H1 (cell line): ENCODE data around the gene CRYGB. TPM values are rescaled to one million over a fixed set of nuclear protein-coding genes. Genes with fewer than 3 reads are reported as not detected.
A peak's percentile ranks its signal among the peaks of the same experiment; 100 is the strongest.

ENCODE experiments used
- CTCF ChIA-PET: fragments of 300-600 bp; sonication (Branson Sonifier 250); formaldehyde crosslinking; loops from one replicate; lab custom pipeline; 2021; ENCODE audit not compliant: partially characterized antibody; lab: Charles Lee
- POLR2A ChIA-PET: fragments of 300-600 bp; sonication (Branson Sonifier 250); formaldehyde crosslinking; loops from one replicate; lab custom pipeline; 2021; ENCODE audit warnings: inconsistent platforms; ENCODE audit not compliant: partially characterized antibody; lab: Charles Lee
- DNase-seq, 2 experiments: peaks; one replicate each; pipeline versions ENCODE4 v3.0.0 to v3.0.0-alpha.2; 2010 to 2022; ENCODE audit warnings: low spot score in 2 of 2, low read depth in 1 of 2, mixed read lengths in 1 of 2
- FAIRE-seq: peaks from 2 replicates; lab custom pipeline; 2011; peaks lifted over from hg19 to GRCh38; lab: Jason Lieb, UNC
- H2AFZ ChIP-seq: 2 replicates; pipeline ENCODE4 v1.8.1; 2012; ENCODE audit warnings: low read length, inconsistent platforms
- H2AK5ac ChIP-seq: 2 replicates; pipeline ENCODE4 v1.6.1; 2013; ENCODE audit warnings: low read depth, low read length
- H2BK120ac ChIP-seq: replicated peaks from 2 replicates; pipeline ENCODE3; 2013; ENCODE audit warnings: low read depth, low read length, inconsistent platforms
- H2BK12ac ChIP-seq: 2 replicates; pipeline ENCODE4 v1.6.1; 2013; ENCODE audit warnings: low read depth, low read length
- H2BK15ac ChIP-seq: 2 replicates; pipeline ENCODE4 v1.6.1; 2013; ENCODE audit warnings: low read length
- H2BK20ac ChIP-seq: 2 replicates; pipeline ENCODE4 v1.6.1; 2013; ENCODE audit warnings: low read length
- H2BK5ac ChIP-seq: 2 replicates; pipeline ENCODE4 v1.6.1; 2013; ENCODE audit warnings: low read depth, low read length
- H3K14ac ChIP-seq: 2 replicates; pipeline ENCODE4 v1.6.1; 2013; ENCODE audit warnings: inconsistent platforms; ENCODE audit not compliant: insufficient read length
- H3K18ac ChIP-seq: 2 replicates; pipeline ENCODE4 v1.6.1; 2013; ENCODE audit warnings: low read length; ENCODE audit errors: extremely low read depth
- H3K23ac ChIP-seq: 2 replicates; pipeline ENCODE4 v1.6.1; 2013; ENCODE audit warnings: inconsistent platforms; ENCODE audit not compliant: insufficient read length
- H3K23me2 ChIP-seq: 2 replicates; pipeline ENCODE4 v1.6.1; 2013; ENCODE audit warnings: low read depth, low read length
- H3K27ac ChIP-seq: 2 replicates; pipeline ENCODE4 v1.6.1; 2011; ENCODE audit warnings: low read depth, low read length, inconsistent platforms
- H3K27me3 ChIP-seq, 4 experiments: replicated peaks in 1 of 4; 1 replicate in 1 of 4; 2 replicates in 3 of 4; pipeline versions ENCODE4 v1.6.1 to v1.8.1; 2011 to 2013; ENCODE audit warnings: low read length in 3 of 4, mild to moderate bottlenecking in 3 of 4, inconsistent platforms in 2 of 4, mixed read lengths in 2 of 4, moderate library complexity in 1 of 4; ENCODE audit not compliant: control insufficient read depth in 3 of 4, insufficient read depth in 3 of 4; ENCODE audit errors: extremely low read depth in 1 of 4
- H3K36me3 ChIP-seq, 4 experiments: 2 replicates each; pipeline versions ENCODE4 v1.6.1 to v1.8.1; 2011 to 2013; ENCODE audit warnings: mild to moderate bottlenecking in 4 of 4, low read length in 3 of 4, moderate library complexity in 2 of 4, control low read depth in 1 of 4, inconsistent platforms in 1 of 4; ENCODE audit not compliant: insufficient read depth in 4 of 4, control insufficient read depth in 2 of 4
- H3K4ac ChIP-seq: replicated peaks from 2 replicates; pipeline ENCODE3; 2013; ENCODE audit warnings: low read length, low read depth, mixed read lengths, inconsistent platforms; ENCODE audit not compliant: insufficient read length
- H3K4me1 ChIP-seq, 4 experiments: replicated peaks in 1 of 4; 1 replicate in 1 of 4; 2 replicates in 3 of 4; pipeline versions ENCODE4 v1.6.1 to v1.8.1; 2011 to 2013; ENCODE audit warnings: low read length in 3 of 4, inconsistent platforms in 2 of 4, mixed read lengths in 1 of 4; ENCODE audit not compliant: insufficient read depth in 4 of 4, control insufficient read depth in 3 of 4
- H3K4me2 ChIP-seq, 2 experiments: 2 replicates each; pipeline versions ENCODE4 v1.6.1 to v1.8.1; 2011 to 2013; ENCODE audit warnings: low read depth in 2 of 2, low read length in 2 of 2, control low read depth in 1 of 2, inconsistent platforms in 1 of 2, mild to moderate bottlenecking in 1 of 2; ENCODE audit not compliant: insufficient read depth in 1 of 2
- H3K4me3 ChIP-seq, 4 experiments: fragments of 200-600, 300-600 bp in 1 of 4; sonication (generic), shearing (Covaris generic), sonication (Bioruptor Twin) in 1 of 4; 2 replicates each; pipeline versions ENCODE4 v1.5.1 to v1.8.1; 2011 to 2016; ENCODE audit warnings: low read length in 4 of 4, low read depth in 3 of 4, control low read depth in 2 of 4, inconsistent platforms in 2 of 4, mild to moderate bottlenecking in 2 of 4, mixed read lengths in 1 of 4, moderate library complexity in 1 of 4; ENCODE audit not compliant: insufficient read depth in 2 of 4; ENCODE audit errors: extremely low read depth in 1 of 4
- H3K56ac ChIP-seq: replicated peaks from 2 replicates; pipeline ENCODE3; 2013; ENCODE audit warnings: low read depth, mild to moderate bottlenecking, mixed read lengths, low read length, inconsistent platforms; ENCODE audit not compliant: insufficient read length
- H3K79me1 ChIP-seq: 2 replicates; pipeline ENCODE4 v1.6.1; 2013; ENCODE audit warnings: low read depth, low read length, control low read depth
- H3K79me2 ChIP-seq, 2 experiments: 2 replicates each; pipeline versions ENCODE4 v1.6.1 to v1.8.1; 2012 to 2013; ENCODE audit warnings: low read length in 2 of 2, mild to moderate bottlenecking in 2 of 2, inconsistent platforms in 1 of 2; ENCODE audit not compliant: insufficient read depth in 2 of 2, control insufficient read depth in 1 of 2
- H3K9ac ChIP-seq, 4 experiments: replicated peaks in 1 of 4; 1 replicate in 1 of 4; 2 replicates in 3 of 4; pipeline versions ENCODE4 v1.6.1 to v1.8.1; 2011 to 2013; ENCODE audit warnings: low read depth in 3 of 4, low read length in 3 of 4, control low read depth in 2 of 4, mild to moderate bottlenecking in 2 of 4, moderate library complexity in 2 of 4, inconsistent platforms in 1 of 4; ENCODE audit errors: extremely low read depth in 1 of 4
- H3K9me3 ChIP-seq, 2 experiments: 2 replicates each; pipeline versions ENCODE4 v1.6.1 to v1.8.1; 2012 to 2013; ENCODE audit warnings: mild to moderate bottlenecking in 2 of 2, moderate library complexity in 2 of 2, control low read depth in 1 of 2, inconsistent platforms in 1 of 2, low read depth in 1 of 2, low read length in 1 of 2, mixed read lengths in 1 of 2; ENCODE audit not compliant: insufficient read depth in 2 of 2
- H4K20me1 ChIP-seq, 2 experiments: replicated peaks in 1 of 2; 2 replicates each; pipeline versions ENCODE3 to v1.8.1; 2011 to 2013; ENCODE audit warnings: inconsistent platforms in 2 of 2, low read length in 2 of 2, mild to moderate bottlenecking in 1 of 2; ENCODE audit not compliant: insufficient read depth in 2 of 2, control insufficient read depth in 1 of 2
- H4K5ac ChIP-seq: 2 replicates; pipeline ENCODE4 v1.6.1; 2013; ENCODE audit warnings: low read length, low read depth, mixed read lengths, inconsistent platforms; ENCODE audit not compliant: insufficient read length
- H4K8ac ChIP-seq: 2 replicates; pipeline ENCODE4 v1.8.0; 2013; ENCODE audit warnings: mild to moderate bottlenecking, moderate library complexity, low read length, inconsistent platforms; ENCODE audit not compliant: insufficient read depth; ENCODE audit errors: extremely low read depth
- H4K91ac ChIP-seq: replicated peaks from 2 replicates; pipeline ENCODE3; 2013; ENCODE audit warnings: low read length, mixed read lengths, inconsistent platforms; ENCODE audit not compliant: insufficient read length
- POU5F1 ChIP-seq: IDR thresholded peaks from 2 replicates; pipeline ENCODE4 v1.6.1; 2011; ENCODE audit warnings: low read depth, mild to moderate bottlenecking, low read length, moderate library complexity
- SRF ChIP-seq: IDR thresholded peaks from 2 replicates; pipeline ENCODE4 v1.6.1; 2011; ENCODE audit warnings: mild to moderate bottlenecking, low read depth, low read length, moderate library complexity
- WGBS, 2 experiments: shearing (Covaris generic) in 1 of 2; methylation state at CpG; one replicate each; pipeline versions ENCODE4 v1.1.6 to v1.1.7; 2013 to 2015; ENCODE audit warnings: low lambda C conversion rate in 2 of 2, mixed read lengths in 2 of 2, inconsistent platforms in 1 of 2, low coverage in 1 of 2, missing lambda C conversion rate in 1 of 2; ENCODE audit not compliant: insufficient replicate concordance in 2 of 2, insufficient coverage in 1 of 2, insufficient read length in 1 of 2; ENCODE audit errors: extremely low coverage in 1 of 2, missing lambda C conversion rate in 1 of 2; 5-methylcytosine and 5-hydroxymethylcytosine counted together
- polyA plus RNA-seq, 7 experiments: library from polyadenylated mRNA; depleted of rRNA in 3 of 7; stranded (reverse) in 5 of 7; unstranded in 2 of 7; fragments of >200 nt in 5 of 7; fragments of 200-250 nt in 2 of 7; gene quantifications; 1 replicate in 5 of 7; 2 replicates in 1 of 7; 4 replicates in 1 of 7; pipeline versions ENCODE4 v1.2.1 to v1.2.3, GENCODE V29; 2011 to 2013; ENCODE audit warnings: missing spikeins in 2 of 7, mixed read lengths in 2 of 7
- total RNA-seq: library from RNA; stranded (reverse); fragmentation: NEBNext Ultra II Directional; extraction: Animal tissue kit (Norgen Biotek cat#: 25700); gene quantifications from 2 replicates; pipeline ENCODE4 v1.2.1, GENCODE V29; 2021

The CRYGB gene
- total and polyA plus RNA-seq, 2 of the 8 experiments (the other 6 are each of a cell fraction or from before 2014, with no cell fraction given): 0.38 TPM; not detected in 1

DNA sequence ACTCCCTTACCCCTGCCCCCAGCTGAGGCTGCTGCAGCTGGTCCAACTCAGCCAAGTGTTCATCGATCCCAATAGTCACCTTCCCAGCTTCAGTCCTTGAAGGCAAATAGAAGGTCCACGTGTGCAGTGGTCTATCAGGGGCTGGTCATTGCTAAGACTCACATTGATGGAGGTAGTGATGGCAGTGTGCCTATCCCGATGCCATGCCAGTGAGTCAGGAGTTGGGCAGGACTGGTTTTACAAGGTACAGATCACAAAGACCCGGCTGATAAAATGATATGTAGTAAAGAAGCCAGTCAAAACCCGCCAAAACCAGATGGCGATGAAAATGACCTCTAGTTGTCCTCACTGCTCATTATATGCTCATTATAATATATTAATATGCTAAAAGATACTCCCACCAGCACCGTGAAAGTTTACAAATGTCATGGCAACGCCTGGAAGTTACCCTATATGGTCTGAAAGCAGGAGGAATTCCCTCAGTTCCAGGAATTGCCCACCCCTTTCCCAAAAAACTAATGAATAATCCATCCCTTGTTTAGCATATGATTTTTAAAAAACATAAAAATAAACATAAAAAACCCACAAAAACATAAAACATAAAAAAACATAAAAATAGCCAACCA is 46.8 kb upstream of the CRYGB start:
- no peak overlapping the region for H3K4me3 ChIP-seq
- no peak overlapping the region for H2BK120ac ChIP-seq
- H3K18ac ChIP-seq: no peak overlapping the region
- 90% methylated on average over 8 of the region's 8 CpGs; no CpG with 5 or more reads in 1 of the 2 experiments for WGBS, 2 experiments
- H3K14ac ChIP-seq: no peak overlapping the region
- POLR2A ChIA-PET: interaction anchor here (0.7 to 1.1 kb wide), 2 partner anchors 11 to 47 kb away, joined by 3 read pairs; no protein-coding TSS in a partner anchor
- H2BK20ac ChIP-seq: no peak overlapping the region
- H2BK5ac ChIP-seq: no peak overlapping the region
- DNase-seq: no peak
- H3K79me2 ChIP-seq: no peaks in the 10 kb centered on the region
- H3K23me2 ChIP-seq: no peaks in the 10 kb centered on the region
- no peak overlapping the region for H4K91ac ChIP-seq
- H3K4me1 ChIP-seq: peaks cover 0 to 7% (median 4%) of the 10 kb centered on the region in 4 experiments; a peak in 2 of 7 replicates
- no peak overlapping the region for H3K56ac ChIP-seq
- H2AK5ac ChIP-seq: no peak overlapping the region
- H2BK12ac ChIP-seq: no peak overlapping the region; the same call in 1 of the 2 replicates
- no peaks in the 10 kb centered on the region for H3K27me3 ChIP-seq
- H3K9ac ChIP-seq: no peak overlapping the region
- no peaks in the 10 kb centered on the region for H3K9me3 ChIP-seq
- H3K36me3 ChIP-seq: no peaks in the 10 kb centered on the region
- no peaks in the 10 kb centered on the region for H4K20me1 ChIP-seq
- H3K79me1 ChIP-seq: no peaks in the 10 kb centered on the region
- no peak overlapping the region for H3K27ac ChIP-seq
- H2BK15ac ChIP-seq: no peak overlapping the region
- H3K23ac ChIP-seq: no peak overlapping the region
- CTCF ChIA-PET: interaction anchor here (2.4 kb wide), 1 partner anchor 17 kb away, joined by 17 read pairs; no protein-coding TSS in a partner anchor
- no peak overlapping the region for H4K8ac ChIP-seq
- FAIRE-seq: no peak
- TF ChIP-seq POU5F1: no peak
- TF ChIP-seq SRF: peak; percentile 31; the same call in 1 of the 2 replicates
- no peak overlapping the region for H3K4ac ChIP-seq
- H2AFZ ChIP-seq: no peak overlapping the region
- no peak overlapping the region for H3K4me2 ChIP-seq
- H4K5ac ChIP-seq: no peak overlapping the region
